HG03159 (cell line): ENCODE results near the gene STK31.
"Not testable (repeated sequence)": the region's sequence is repeated elsewhere in the genome, so short reads cannot be mapped to it uniquely, and the experiment has no call there.

Source experiments
- ATAC-seq: cut with Tn5 transposase; IDR thresholded peaks from one replicate; pipeline ENCODE4 v1.9.1; 2021; ENCODE audit warnings: mild to moderate bottlenecking, moderate library complexity; ENCODE audit not compliant: unreplicated experiment

The STK31 gene

DNA sequence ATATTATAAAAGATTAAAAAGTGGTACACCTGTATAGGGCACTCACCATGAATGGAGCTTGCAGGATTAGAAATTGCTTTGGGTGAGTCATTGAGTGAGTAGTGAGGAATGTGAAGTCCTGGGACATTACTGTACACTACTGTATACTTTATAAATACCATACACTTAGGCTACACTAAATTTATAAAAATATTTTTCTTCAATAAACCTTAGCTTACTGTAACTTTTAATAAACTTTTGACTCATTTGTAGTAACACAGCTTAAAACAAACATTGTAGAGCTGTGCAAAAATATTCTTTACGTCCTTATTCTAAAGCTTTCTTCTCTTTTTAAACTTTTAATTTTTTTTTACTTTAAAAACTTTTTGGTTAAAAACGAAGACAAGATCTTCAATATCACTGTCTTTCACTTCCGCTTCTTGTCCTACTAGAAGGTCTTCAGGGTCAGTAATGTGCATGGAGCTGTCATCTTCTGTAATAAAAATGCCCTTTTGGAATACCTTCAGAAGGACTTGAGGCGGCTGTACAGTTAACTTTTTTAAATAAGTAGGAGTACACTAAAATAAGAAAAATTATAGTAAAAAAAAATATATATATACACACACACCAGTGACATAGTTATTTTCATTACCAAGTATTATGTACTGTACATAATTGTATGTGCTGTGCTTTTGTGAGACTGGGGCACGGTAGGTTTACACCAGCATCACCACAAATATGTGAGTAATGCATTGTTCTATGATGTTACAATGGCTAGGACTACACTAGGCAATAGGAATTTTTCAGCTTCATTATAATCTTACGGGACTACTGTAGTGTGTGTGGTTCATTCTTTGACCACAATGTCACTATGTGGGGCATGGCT is 3.5 kb downstream of the STK31 start:
- ATAC-seq: no peak

DNA sequence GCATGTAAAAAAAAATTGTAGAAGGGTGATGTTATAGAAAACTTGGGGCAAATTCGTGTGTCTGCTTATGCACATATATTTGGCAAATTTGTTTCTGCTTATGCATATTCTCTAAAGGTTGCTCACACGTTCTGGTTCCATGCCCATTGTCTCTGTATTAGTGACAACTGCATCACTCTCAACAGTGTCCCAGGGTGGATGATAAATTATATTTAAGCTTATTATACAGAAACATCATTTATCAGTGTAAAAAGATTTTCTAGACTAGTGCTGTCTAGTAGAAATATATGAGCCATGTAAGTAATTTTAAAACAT is 4.1 kb downstream of the STK31 start:
- ATAC-seq: no peak

GRCh38 chr7:23714579-23714978 is 4.6 kb downstream of the STK31 start:
- ATAC-seq: no peak

GRCh38 chr7:23715099-23715498 is 5.1 kb downstream of the STK31 start:
- no peak for ATAC-seq

GRCh38 chr7:23717788-23718187 is 7.8 kb downstream of the STK31 start:
- ATAC-seq: no peak

DNA sequence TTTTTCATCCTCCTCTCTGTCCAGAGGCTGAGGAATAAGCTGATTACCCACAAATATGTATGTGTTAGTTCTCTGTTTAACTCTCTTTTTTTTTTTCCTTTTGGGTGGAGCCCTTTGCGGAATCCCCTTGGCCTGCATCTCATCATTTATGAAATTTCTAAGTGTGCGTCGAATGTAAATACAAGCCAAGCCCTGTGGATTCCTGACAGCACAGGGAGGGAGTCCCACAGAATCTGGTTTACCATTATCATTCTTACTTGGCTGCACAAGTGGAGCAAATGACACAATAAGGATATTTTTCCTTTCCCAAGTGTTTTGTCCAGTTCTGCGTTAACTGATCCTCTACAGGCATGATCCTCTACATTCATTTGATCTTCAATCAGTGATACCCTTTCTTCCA is 11.4 kb downstream of the STK31 start:
- no peak for ATAC-seq

- not testable (repeated sequence) for ATAC-seq
Observed at GRCh38 chr7:23722587-23723216, 12.7 kb downstream of the STK31 start.

- ATAC-seq: not testable (repeated sequence)
Observed at GRCh38 chr7:23724113-23724512, 14.1 kb downstream of the STK31 start.

DNA sequence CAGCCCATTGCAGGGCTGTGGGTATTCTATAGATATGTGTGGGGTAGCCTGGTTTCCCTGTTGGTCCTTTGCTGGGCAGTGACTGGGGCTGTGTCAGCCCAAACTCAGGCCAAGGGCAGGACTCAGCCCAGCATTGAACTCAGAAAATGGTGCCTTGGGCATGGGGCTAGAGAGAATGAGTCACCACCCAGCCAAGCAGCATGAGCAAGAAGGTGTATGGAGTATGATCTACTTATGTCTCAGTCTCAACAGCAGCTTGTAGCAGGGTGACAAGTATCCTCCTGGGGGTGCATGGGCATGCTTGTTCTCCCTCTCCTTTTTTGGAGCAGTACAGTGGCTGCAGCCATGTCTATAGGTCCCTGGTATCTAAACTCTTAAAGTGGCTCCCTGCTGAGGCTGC is 32.0 kb downstream of the STK31 start:
- ATAC-seq: no peak

- no peak for ATAC-seq
Observed at GRCh38 chr7:23743226-23743625, 33.2 kb downstream of the STK31 start.

- ATAC-seq: no peak
Observed at GRCh38 chr7:23746629-23747028, 36.6 kb downstream of the STK31 start.

DNA sequence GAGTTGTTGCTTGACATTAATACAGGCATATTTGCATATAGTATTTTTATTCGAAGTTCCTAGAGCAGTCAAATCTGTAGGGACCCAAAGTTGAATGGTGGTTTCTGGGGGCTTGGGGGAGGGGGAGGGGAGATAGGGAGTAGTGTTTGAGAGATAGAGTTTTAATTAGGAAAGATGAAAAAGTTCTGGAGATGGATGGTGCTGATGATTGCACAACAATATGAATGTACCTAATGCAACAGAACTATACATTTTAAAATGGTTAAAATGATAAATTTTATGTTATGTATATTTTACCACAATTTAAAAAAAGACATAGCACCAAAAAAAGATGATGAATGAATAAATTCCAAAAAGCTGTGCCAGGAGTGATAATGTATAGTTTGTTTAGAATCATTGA is 41.8 kb downstream of the STK31 start:
- ATAC-seq: no peak

- ATAC-seq: not testable (repeated sequence)
Observed at GRCh38 chr7:23758839-23759238, 48.8 kb downstream of the STK31 start.

GRCh38 chr7:23759671-23760391 is 49.8 kb downstream of the STK31 start:
- ATAC-seq: no peak

GRCh38 chr7:23765943-23766342 is 55.9 kb downstream of the STK31 start:
- no peak for ATAC-seq

DNA sequence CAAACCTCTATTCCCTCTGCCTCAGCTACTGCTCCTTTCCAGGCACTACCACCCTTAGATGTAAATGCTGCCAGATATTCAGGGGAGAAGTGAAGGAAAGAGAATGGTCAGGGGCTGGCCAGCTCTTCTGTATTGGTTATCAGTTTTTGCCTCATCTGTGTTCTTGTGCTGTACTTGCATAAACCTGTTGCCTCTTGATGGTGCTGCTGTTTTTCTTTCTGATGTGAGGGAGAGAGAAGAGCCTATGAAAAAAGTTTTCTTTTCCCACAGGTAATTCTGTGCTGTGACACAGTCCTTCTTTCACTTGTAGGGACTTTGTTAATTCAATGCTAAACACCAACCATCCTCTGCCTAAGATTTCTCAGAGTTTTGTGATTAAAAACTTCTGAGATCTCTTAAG is 57.5 kb downstream of the STK31 start:
- ATAC-seq: no peak

- no peak for ATAC-seq
Observed at GRCh38 chr7:23768022-23768421, 58.0 kb downstream of the STK31 start.

GRCh38 chr7:23779185-23779800 is 69.3 kb downstream of the STK31 start:
- not testable (repeated sequence) for ATAC-seq

- no peak for ATAC-seq
Observed at GRCh38 chr7:23783115-23783514, 73.1 kb downstream of the STK31 start.

GRCh38 chr7:23787272-23787671 is 77.3 kb downstream of the STK31 start:
- ATAC-seq: no peak

DNA sequence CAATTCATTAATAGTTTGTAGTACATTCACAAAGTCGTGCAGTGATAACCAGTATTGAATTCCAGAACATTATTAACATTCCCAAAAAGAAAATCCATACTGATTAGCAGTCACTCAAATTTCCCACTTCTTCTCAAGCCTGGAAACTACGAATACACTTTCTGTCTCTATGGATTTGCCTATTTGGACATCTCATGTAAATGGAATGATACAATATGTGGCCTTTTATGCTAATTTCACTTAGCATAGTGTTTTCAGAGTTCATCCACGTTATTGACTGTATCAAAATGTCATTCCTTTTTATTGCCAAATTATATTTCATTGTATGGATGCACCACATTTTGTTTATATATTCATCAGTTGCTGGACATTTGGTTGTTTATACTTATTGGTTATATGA is 78.8 kb downstream of the STK31 start:
- ATAC-seq: no peak
